PC-9 (cell line): ENCODE measurements around the gene PDIA4. TPM values are rescaled to one million over a fixed set of nuclear protein-coding genes. Genes with fewer than 3 reads are reported as not detected.
A peak's percentile ranks its signal among the peaks of the same experiment; 100 is the strongest.
"Not testable (repeated sequence)": the region's sequence is repeated elsewhere in the genome, so short reads cannot be mapped to it uniquely, and the experiment has no call there.

Source experiments
- BruUV-seq: library from RNA; stranded (reverse); fragments of 400-500 nt; replicated peaks from 2 replicates; lab custom pipeline; 2021; lab: Mats Ljungman, UMichigan
- CTCF ChIA-PET: fragments of 300-600 bp; sonication (Branson Sonifier 250); formaldehyde crosslinking; loops from one replicate; lab custom pipeline; 2022; ENCODE audit warnings: antibody characterized with exemption; lab: Charles Lee
- POLR2A ChIA-PET: fragments of 300-600 bp; sonication (Branson Sonifier 250); formaldehyde crosslinking; loops from one replicate; lab custom pipeline; 2022; ENCODE audit warnings: antibody characterized with exemption; ENCODE audit not compliant: unreplicated experiment; lab: Charles Lee
- DNase-seq, 2 experiments: peaks; one replicate each; pipeline versions ENCODE4 v3.0.0 to v3.0.0-alpha.2; 2015 to 2022; ENCODE audit warnings: mixed read lengths in 1 of 2
- H2AFZ ChIP-seq: fragments of 200-600 bp; sonication (generic); 2 replicates; pipeline ENCODE4 v1.8.1; 2017; ENCODE audit warnings: antibody characterized with exemption
- H3F3A ChIP-seq: fragments of 200-600 bp; sonication (generic); 2 replicates; pipeline ENCODE4 v1.8.1; 2017; ENCODE audit warnings: antibody characterized with exemption, mild to moderate bottlenecking, low read depth; ENCODE audit not compliant: insufficient read depth
- H3K27ac ChIP-seq: fragments of 200-600 bp; sonication (generic); 2 replicates; pipeline ENCODE4 v1.6.1; 2016; ENCODE audit warnings: mixed run types
- H3K27me3 ChIP-seq: fragments of 200-600 bp; sonication (generic); 2 replicates; pipeline ENCODE4 v1.6.1; 2016; ENCODE audit warnings: low read depth, mixed run types; ENCODE audit not compliant: insufficient read depth
- H3K36me3 ChIP-seq: fragments of 200-600 bp; sonication (generic); 2 replicates; pipeline ENCODE4 v1.6.1; 2016; ENCODE audit warnings: low read depth, mixed run types
- H3K4me1 ChIP-seq: fragments of 200-600 bp; sonication (generic); replicated peaks from 2 replicates; pipeline ENCODE4 v1.6.1; 2016; ENCODE audit warnings: mixed run types; ENCODE audit not compliant: insufficient read depth
- H3K4me2 ChIP-seq: fragments of 200-600 bp; sonication (generic); 2 replicates; pipeline ENCODE4 v1.6.1; 2017; ENCODE audit warnings: mixed run types
- H3K4me3 ChIP-seq: fragments of 200-600 bp; sonication (generic); 2 replicates; pipeline ENCODE4 v1.6.1; 2016; ENCODE audit warnings: mixed run types
- H3K79me2 ChIP-seq: fragments of 200-600 bp; sonication (generic); 2 replicates; pipeline ENCODE4 v1.6.1; 2017; ENCODE audit warnings: low read depth, mixed run types
- H3K9me2 ChIP-seq: fragments of 200-600 bp; sonication (generic); 2 replicates; pipeline ENCODE4 v1.8.1; 2017; ENCODE audit warnings: mild to moderate bottlenecking; ENCODE audit not compliant: insufficient read depth
- H3K9me3 ChIP-seq: fragments of 200-600 bp; sonication (generic); 2 replicates; pipeline ENCODE4 v1.8.1; 2016; ENCODE audit warnings: low read depth; ENCODE audit not compliant: insufficient read depth
- H4K20me1 ChIP-seq: fragments of 200-600 bp; sonication (generic); 2 replicates; pipeline ENCODE4 v1.8.1; 2017; ENCODE audit not compliant: insufficient read depth
- CTCF ChIP-seq: fragments of 200-600 bp; sonication (generic); conservative IDR thresholded peaks from 2 replicates; pipeline ENCODE4 v1.6.1; 2017; ENCODE audit warnings: mixed run types, antibody characterized with exemption, mild to moderate bottlenecking, moderate library complexity
- EZH2 ChIP-seq: fragments of 200-600 bp; sonication (generic); IDR thresholded peaks from 2 replicates; pipeline ENCODE4 v1.8.0; 2017; ENCODE audit warnings: antibody characterized with exemption, low read depth
- intact Hi-C: fragments of 100-400 bp; cut with micrococcal nuclease; formaldehyde crosslinking; loops from one replicate; pipeline ENCODE4 v1.10.0; 2022; ENCODE audit not compliant: unreplicated experiment
- total RNA-seq: library from RNA; stranded (reverse); gene quantifications from 2 replicates; pipeline ENCODE4 v1.2.3, GENCODE V29; 2021

Gene PDIA4
- total RNA-seq, 1 experiment from 2014 or later, result 221 TPM

- peak overlapping the region; percentile 70; the same call in 1 of the 2 replicates for H2AFZ ChIP-seq
- DNase-seq, result no peak
- intact Hi-C loops, result loop anchor here (10.0 kb wide), 1 partner anchor 642 kb away; no protein-coding TSS in a partner anchor
Measured at GRCh38 chr7:148982654-148983199, 45.6 kb downstream of the PDIA4 start.

GRCh38 chr7:148979827-148980226 is 48.5 kb downstream of the PDIA4 start:
- H3K4me1 ChIP-seq, result peaks cover 19% of the 10 kb centered on the region; the same call in 1 of the 2 replicates
- intact Hi-C loops, result loop anchor here (10.0 kb wide), 1 partner anchor 645 kb away; no protein-coding TSS in a partner anchor
- POLR2A ChIA-PET, result interaction anchor here (0.7 kb wide), 1 partner anchor 199 kb away, joined by 4 read pairs; no protein-coding TSS in a partner anchor

More at GRCh38 chr7:148982654-148983199, 45.6 kb downstream of the PDIA4 start:
- Histone ChIP-seq H3K4me1 (peaks cover 20% of the 10 kb centered on the region; the same call in 1 of the 2 replicates), H3K27me3 (no peaks in the 10 kb centered on the region), H3K36me3 (no peaks in the 10 kb centered on the region), H3K79me2 (no peaks in the 10 kb centered on the region), H3K4me2 (peak overlapping the region; percentile 75), H4K20me1 (no peaks in the 10 kb centered on the region), H3K9me3 (no peaks in the 10 kb centered on the region), H3K27ac (no peak overlapping the region), H3K4me3 (peak overlapping the region; percentile 71), H3F3A (peaks cover 29% of the 10 kb centered on the region), H3K9me2 (no peaks in the 10 kb centered on the region)
- ChIA-PET CTCF (interaction anchor here (0.8 kb wide), 2 partner anchors 20 to 643 kb away, joined by 4 to 8 read pairs; no protein-coding TSS in a partner anchor), POLR2A (interaction anchor here (0.6 to 0.9 kb wide), 2 partner anchors 16 to 83 kb away, joined by 4 read pairs; no protein-coding TSS in a partner anchor)
- TF ChIP-seq EZH2 (no peak), CTCF (no peak)
- no TSS peak for BruUV-seq

GRCh38 chr7:148979072-148979471 is 49.2 kb downstream of the PDIA4 start:
- Histone ChIP-seq H3K4me1 (peaks cover 11% of the 10 kb centered on the region; the same call in 1 of the 2 replicates), H3F3A (peaks cover 15% of the 10 kb centered on the region)
- H3K27me3 ChIP-seq, H3K4me3 ChIP-seq, H3K9me3 ChIP-seq, H3K79me2 ChIP-seq, H3K36me3 ChIP-seq, H3K27ac ChIP-seq, intact Hi-C loops, BruUV-seq, H3K9me2 ChIP-seq, CTCF ChIA-PET, DNase-seq, H4K20me1 ChIP-seq, H3K4me2 ChIP-seq, H2AFZ ChIP-seq: not testable (repeated sequence)
- POLR2A ChIA-PET, result interaction anchor here (0.7 kb wide), 1 partner anchor 199 kb away, joined by 4 read pairs; no protein-coding TSS in a partner anchor

More at GRCh38 chr7:148979827-148980226, 48.5 kb downstream of the PDIA4 start:
- no peaks in the 10 kb centered on the region for H3K27me3 ChIP-seq
- no peaks in the 10 kb centered on the region for H4K20me1 ChIP-seq
- no TSS peak for BruUV-seq
- H3K79me2 ChIP-seq, result no peaks in the 10 kb centered on the region
- H3K9me2 ChIP-seq, result no peaks in the 10 kb centered on the region
- peaks cover 18% of the 10 kb centered on the region for H3F3A ChIP-seq
- DNase-seq, result no peak
- CTCF ChIA-PET, result no interaction called here
- TF ChIP-seq EZH2 (no peak), CTCF (no peak)
- no peak overlapping the region for H3K4me3 ChIP-seq
- H2AFZ ChIP-seq, result no peak overlapping the region
- no peaks in the 10 kb centered on the region for H3K9me3 ChIP-seq
- H3K36me3 ChIP-seq, result no peaks in the 10 kb centered on the region
- H3K27ac ChIP-seq, result no peak overlapping the region
- H3K4me2 ChIP-seq, result no peak overlapping the region
